Measurements from ENCODE around the gene NFKBIA.

GRCh38 chr14:35366056-35366451 lies 38.5 kb downstream of the NFKBIA start:
- no peak for TF ChIP-seq POLR2AphosphoS5 (IDR thresholded peaks at IDR 0.05; ENCODE audit: low read depth, low read length)
- no peak for TF ChIP-seq CTCF (IDR thresholded peaks at IDR 0.05)
- TF ChIP-seq REST (IDR thresholded peaks at IDR 0.05; ENCODE audit: insufficient read depth in 1 of 2, low read depth in 2 of 2, low read length in 1 of 2), result no peak
- TF ChIP-seq TCF7L2 (IDR thresholded peaks at IDR 0.05; ENCODE audit: low read depth, low read length), result no peak
- no peak for TF ChIP-seq SIN3A (IDR thresholded peaks at IDR 0.05; ENCODE audit: borderline replicate concordance, insufficient read depth, low read depth, low read length)

Data from Panc1 (cell line).